ENCODE results near the gene PCNX3. TPM values are rescaled to one million over a fixed set of nuclear protein-coding genes. Genes with fewer than 3 reads are reported as not detected.

The PCNX3 gene
- total and polyA plus RNA-seq, 2 of the 13 experiments (the other 11 are each of a cell fraction or from before 2014, with no cell fraction given), result 16.2 to 23.0 TPM

DNA sequence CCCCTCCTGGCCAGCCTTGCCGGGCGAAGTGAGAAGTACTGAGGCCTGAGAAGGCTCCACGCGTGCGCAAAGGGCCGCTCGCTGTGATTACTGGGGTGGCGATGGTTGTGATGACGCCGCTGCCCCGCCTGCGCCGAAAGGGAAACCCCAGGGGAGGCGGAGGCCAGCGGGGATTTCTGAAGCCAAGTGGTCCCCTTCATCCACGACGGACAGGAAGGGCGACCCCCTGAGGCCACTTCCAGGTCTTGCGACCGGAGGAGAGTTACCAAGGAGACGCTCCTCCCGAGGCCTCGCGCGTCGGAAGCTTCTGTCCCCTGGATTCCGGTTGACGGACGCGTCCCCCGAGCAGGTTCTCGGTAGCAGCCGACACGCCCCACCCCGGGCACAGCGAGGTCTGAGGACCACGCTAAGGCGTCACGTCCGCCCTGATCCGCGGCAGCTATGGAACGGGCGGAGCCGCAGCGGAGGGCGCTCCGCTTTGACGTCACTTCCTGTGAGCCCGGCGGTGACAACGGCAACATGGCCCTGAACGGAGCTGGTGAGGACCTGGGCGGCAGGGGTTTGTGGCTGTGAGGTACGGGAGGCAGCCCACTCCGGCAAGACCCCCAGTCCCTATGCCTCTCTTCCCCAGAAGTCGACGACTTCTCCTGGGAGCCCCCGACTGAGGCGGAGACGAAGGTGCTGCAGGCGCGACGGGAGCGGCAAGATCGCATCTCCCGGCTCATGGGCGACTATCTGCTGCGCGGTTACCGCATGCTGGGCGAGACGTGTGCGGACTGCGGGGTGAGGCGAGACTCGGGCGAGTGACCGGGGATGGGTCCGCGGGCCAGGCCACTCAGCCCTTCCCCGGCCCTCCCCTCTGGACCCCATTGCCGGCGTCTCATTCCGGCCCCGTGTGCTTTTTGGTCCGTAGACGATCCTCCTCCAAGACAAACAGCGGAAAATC is 45.3 kb upstream of the PCNX3 start, which contains the start of gene ZNRD2 (continued):
- TF ChIP-seq, protein P1, sequence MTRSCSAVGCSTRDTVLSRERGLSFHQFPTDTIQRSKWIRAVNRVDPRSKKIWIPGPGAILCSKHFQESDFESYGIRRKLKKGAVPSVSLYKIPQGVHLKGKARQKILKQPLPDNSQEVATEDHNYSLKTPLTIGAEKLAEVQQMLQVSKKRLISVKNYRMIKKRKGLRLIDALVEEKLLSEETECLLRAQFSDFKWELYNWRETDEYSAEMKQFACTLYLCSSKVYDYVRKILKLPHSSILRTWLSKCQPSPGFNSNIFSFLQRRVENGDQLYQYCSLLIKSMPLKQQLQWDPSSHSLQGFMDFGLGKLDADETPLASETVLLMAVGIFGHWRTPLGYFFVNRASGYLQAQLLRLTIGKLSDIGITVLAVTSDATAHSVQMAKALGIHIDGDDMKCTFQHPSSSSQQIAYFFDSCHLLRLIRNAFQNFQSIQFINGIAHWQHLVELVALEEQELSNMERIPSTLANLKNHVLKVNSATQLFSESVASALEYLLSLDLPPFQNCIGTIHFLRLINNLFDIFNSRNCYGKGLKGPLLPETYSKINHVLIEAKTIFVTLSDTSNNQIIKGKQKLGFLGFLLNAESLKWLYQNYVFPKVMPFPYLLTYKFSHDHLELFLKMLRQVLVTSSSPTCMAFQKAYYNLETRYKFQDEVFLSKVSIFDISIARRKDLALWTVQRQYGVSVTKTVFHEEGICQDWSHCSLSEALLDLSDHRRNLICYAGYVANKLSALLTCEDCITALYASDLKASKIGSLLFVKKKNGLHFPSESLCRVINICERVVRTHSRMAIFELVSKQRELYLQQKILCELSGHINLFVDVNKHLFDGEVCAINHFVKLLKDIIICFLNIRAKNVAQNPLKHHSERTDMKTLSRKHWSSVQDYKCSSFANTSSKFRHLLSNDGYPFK (CRISPR knock-in tag; IDR thresholded peaks at IDR 0.05; ENCODE audit: borderline replicate concordance), result peak; percentile 96
- TF ChIP-seq TAF15 (IDR thresholded peaks at IDR 0.05; ENCODE audit: low read depth, low read length, poor library complexity, severe bottlenecking), result no peak
- no peak for TF ChIP-seq ZNF879 (CRISPR knock-in tag; IDR thresholded peaks at IDR 0.05)
- TF ChIP-seq ZSCAN20 (CRISPR knock-in tag; IDR thresholded peaks at IDR 0.05; ENCODE audit: borderline replicate concordance), result no peak
- TF ChIP-seq ZNF441 (CRISPR knock-in tag; IDR thresholded peaks at IDR 0.05; ENCODE audit: borderline replicate concordance), result no peak; the same call in 1 of the 2 replicates
- TF ChIP-seq, protein P2, sequence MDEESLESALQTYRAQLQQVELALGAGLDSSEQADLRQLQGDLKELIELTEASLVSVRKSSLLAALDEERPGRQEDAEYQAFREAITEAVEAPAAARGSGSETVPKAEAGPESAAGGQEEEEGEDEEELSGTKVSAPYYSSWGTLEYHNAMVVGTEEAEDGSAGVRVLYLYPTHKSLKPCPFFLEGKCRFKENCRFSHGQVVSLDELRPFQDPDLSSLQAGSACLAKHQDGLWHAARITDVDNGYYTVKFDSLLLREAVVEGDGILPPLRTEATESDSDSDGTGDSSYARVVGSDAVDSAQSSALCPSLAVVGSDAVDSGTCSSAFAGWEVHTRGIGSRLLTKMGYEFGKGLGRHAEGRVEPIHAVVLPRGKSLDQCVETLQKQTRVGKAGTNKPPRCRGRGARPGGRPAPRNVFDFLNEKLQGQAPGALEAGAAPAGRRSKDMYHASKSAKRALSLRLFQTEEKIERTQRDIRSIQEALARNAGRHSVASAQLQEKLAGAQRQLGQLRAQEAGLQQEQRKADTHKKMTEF (CRISPR knock-in tag; IDR thresholded peaks at IDR 0.05), result peak; percentile 96
- TF ChIP-seq, protein P3, sequence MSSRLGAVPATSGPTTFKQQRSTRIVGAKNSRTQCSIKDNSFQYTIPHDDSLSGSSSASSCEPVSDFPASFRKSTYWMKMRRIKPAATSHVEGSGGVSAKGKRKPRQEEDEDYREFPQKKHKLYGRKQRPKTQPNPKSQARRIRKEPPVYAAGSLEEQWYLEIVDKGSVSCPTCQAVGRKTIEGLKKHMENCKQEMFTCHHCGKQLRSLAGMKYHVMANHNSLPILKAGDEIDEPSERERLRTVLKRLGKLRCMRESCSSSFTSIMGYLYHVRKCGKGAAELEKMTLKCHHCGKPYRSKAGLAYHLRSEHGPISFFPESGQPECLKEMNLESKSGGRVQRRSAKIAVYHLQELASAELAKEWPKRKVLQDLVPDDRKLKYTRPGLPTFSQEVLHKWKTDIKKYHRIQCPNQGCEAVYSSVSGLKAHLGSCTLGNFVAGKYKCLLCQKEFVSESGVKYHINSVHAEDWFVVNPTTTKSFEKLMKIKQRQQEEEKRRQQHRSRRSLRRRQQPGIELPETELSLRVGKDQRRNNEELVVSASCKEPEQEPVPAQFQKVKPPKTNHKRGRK (CRISPR knock-in tag; IDR thresholded peaks at IDR 0.05), result no peak
- TF ChIP-seq REPIN1 (CRISPR knock-in tag; IDR thresholded peaks at IDR 0.05; ENCODE audit: borderline replicate concordance, low read depth), result peak; percentile 93; the same call in 1 of the 2 replicates
- no peak for TF ChIP-seq TRIM24 (CRISPR knock-in tag; IDR thresholded peaks at IDR 0.05)
- no peak; the same call in 1 of the 2 replicates for TF ChIP-seq MZF1 (CRISPR knock-in tag; IDR thresholded peaks at IDR 0.05; ENCODE audit: borderline replicate concordance)
- TF ChIP-seq, protein P4, sequence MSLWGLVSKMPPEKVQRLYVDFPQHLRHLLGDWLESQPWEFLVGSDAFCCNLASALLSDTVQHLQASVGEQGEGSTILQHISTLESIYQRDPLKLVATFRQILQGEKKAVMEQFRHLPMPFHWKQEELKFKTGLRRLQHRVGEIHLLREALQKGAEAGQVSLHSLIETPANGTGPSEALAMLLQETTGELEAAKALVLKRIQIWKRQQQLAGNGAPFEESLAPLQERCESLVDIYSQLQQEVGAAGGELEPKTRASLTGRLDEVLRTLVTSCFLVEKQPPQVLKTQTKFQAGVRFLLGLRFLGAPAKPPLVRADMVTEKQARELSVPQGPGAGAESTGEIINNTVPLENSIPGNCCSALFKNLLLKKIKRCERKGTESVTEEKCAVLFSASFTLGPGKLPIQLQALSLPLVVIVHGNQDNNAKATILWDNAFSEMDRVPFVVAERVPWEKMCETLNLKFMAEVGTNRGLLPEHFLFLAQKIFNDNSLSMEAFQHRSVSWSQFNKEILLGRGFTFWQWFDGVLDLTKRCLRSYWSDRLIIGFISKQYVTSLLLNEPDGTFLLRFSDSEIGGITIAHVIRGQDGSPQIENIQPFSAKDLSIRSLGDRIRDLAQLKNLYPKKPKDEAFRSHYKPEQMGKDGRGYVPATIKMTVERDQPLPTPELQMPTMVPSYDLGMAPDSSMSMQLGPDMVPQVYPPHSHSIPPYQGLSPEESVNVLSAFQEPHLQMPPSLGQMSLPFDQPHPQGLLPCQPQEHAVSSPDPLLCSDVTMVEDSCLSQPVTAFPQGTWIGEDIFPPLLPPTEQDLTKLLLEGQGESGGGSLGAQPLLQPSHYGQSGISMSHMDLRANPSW (CRISPR knock-in tag; IDR thresholded peaks at IDR 0.05; ENCODE audit: borderline replicate concordance), result peak; percentile 79; the same call in 1 of the 2 replicates
- no peak; the same call in 1 of the 2 replicates for TF ChIP-seq ZNF460 (CRISPR knock-in tag; IDR thresholded peaks at IDR 0.05; ENCODE audit: borderline replicate concordance)
- TF ChIP-seq ZNF570 (CRISPR knock-in tag; IDR thresholded peaks at IDR 0.05; ENCODE audit: borderline replicate concordance), result 0 out of 2 replicates have a peak, but pooled peaks have one; percentile 48
- TF ChIP-seq, protein P5, sequence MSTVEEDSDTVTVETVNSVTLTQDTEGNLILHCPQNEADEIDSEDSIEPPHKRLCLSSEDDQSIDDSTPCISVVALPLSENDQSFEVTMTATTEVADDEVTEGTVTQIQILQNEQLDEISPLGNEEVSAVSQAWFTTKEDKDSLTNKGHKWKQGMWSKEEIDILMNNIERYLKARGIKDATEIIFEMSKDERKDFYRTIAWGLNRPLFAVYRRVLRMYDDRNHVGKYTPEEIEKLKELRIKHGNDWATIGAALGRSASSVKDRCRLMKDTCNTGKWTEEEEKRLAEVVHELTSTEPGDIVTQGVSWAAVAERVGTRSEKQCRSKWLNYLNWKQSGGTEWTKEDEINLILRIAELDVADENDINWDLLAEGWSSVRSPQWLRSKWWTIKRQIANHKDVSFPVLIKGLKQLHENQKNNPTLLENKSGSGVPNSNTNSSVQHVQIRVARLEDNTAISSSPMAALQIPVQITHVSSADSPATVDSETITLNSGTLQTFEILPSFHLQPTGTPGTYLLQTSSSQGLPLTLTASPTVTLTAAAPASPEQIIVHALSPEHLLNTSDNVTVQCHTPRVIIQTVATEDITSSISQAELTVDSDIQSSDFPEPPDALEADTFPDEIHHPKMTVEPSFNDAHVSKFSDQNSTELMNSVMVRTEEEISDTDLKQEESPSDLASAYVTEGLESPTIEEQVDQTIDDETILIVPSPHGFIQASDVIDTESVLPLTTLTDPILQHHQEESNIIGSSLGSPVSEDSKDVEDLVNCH (CRISPR knock-in tag; IDR thresholded peaks at IDR 0.05), result no peak; the same call in 1 of the 2 replicates
- TF ChIP-seq ZNF431 (CRISPR knock-in tag; IDR thresholded peaks at IDR 0.05; ENCODE audit: borderline replicate concordance, low read depth), result no peak
